ENCODE results near the gene ALDH1A2.

The ALDH1A2 gene

DNA sequence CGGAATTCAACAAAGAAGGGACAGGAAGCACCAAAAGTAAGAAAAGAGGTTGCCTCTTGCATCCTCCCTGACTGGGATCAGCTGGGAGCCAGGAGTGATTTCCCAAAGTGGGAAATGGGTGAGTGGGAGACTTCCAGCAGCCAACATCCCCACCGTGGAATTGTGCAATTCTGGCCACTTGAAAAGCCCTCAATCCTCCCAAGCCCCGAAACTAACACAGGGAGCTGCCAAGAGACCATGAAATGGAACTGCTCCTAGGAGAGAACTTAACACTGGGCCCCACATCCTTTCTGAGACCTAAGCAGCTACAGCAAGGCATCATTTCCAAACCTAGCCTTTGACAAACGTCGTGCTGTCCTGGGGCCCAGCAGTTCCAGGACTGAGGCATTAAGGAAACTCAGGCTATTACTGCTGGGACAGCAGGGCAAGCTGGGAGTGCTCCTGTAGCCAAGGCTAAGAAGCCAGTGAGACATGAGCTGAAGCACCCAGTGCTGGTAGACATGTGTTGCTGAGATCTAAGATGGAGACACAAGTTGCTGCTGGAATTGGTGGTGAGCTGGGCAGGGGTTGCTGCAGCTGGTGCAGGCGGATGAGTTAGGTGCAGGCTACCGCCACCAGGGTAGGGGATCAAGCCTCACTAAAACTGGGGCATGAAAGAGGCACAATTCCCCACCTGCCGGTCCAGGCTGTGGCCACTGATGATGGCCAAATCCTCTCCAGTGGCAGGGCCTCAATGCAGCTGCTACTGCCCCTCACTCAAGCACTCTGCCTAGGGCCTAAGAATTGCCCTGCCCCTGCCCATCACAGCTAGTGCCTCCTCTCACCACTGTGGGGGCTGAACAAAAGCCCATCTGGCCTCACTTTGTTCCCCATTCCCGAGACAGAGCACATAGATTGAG is 43.9 kb downstream of the ALDH1A2 start:
- TF ChIP-seq, protein P1, sequence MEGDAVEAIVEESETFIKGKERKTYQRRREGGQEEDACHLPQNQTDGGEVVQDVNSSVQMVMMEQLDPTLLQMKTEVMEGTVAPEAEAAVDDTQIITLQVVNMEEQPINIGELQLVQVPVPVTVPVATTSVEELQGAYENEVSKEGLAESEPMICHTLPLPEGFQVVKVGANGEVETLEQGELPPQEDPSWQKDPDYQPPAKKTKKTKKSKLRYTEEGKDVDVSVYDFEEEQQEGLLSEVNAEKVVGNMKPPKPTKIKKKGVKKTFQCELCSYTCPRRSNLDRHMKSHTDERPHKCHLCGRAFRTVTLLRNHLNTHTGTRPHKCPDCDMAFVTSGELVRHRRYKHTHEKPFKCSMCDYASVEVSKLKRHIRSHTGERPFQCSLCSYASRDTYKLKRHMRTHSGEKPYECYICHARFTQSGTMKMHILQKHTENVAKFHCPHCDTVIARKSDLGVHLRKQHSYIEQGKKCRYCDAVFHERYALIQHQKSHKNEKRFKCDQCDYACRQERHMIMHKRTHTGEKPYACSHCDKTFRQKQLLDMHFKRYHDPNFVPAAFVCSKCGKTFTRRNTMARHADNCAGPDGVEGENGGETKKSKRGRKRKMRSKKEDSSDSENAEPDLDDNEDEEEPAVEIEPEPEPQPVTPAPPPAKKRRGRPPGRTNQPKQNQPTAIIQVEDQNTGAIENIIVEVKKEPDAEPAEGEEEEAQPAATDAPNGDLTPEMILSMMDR (IDR thresholded peaks at IDR 0.05; ENCODE audit: extremely low read depth, missing control alignments) = no peak
- no peak for DNase-seq (ENCODE audit: low spot score)

DNA sequence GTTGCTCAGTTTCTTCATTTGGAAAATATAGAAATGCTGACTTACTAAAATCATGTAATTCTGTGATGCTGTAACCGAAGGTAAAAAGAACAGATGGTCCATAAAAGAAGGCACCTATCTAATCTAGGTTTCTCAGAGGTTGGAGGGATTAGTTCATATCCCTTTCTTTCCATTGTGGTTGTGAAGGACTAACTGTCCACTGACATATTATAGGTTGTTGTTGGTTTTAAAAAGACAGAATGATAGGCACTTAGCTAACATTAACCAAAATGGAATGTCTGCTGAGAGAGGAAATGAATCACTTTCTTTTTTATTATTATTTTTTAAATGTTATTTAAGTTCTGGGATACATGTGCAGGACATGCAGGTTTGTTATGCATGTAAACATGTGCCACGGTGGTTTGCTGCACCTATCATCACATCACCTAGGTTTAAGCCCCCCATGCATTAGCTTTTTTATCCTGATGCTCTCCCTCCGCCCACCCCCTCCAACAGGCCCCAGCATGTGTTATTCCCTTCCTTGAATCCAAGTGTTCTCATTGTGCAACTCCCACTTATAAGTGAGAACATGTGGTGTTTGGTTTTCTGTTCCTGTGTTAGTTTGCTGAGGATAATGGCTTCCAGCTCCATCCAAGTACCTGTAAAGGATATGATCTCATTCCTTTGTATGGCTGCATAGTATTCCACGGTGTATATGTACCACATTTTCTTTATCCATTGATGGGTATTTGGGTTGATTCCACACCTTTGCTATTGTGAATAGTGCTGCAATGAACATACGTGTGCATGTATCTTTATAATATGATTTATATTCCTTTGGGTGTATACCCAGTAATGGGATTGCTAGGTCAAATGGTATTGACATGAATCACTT is 45.8 kb downstream of the ALDH1A2 start:
- no peak for DNase-seq (ENCODE audit: low spot score)
- TF ChIP-seq, protein P1 (IDR thresholded peaks at IDR 0.05; ENCODE audit: extremely low read depth, missing control alignments) = no peak

DNA sequence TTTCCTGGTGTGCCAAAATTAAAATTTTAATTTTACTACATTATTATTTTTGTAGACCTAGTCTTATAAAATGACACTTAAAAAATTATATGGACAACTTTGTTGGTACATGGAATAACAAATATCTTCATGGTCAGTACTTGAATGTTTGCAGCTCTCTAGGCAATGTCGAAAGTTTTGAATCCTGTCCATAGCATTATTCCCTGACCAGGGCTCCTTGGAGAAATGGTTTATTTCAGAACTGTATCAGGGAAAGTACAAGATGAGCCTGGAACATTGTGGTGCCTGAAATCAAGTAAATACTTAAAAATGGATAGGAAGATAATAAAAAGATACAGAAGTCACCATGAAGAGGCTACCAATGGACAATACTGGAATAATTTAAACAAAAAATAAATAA is 47.6 kb downstream of the ALDH1A2 start:
- TF ChIP-seq, protein P1 (IDR thresholded peaks at IDR 0.05; ENCODE audit: extremely low read depth, missing control alignments) = no peak
- DNase-seq (ENCODE audit: low spot score) = no peak

DNA sequence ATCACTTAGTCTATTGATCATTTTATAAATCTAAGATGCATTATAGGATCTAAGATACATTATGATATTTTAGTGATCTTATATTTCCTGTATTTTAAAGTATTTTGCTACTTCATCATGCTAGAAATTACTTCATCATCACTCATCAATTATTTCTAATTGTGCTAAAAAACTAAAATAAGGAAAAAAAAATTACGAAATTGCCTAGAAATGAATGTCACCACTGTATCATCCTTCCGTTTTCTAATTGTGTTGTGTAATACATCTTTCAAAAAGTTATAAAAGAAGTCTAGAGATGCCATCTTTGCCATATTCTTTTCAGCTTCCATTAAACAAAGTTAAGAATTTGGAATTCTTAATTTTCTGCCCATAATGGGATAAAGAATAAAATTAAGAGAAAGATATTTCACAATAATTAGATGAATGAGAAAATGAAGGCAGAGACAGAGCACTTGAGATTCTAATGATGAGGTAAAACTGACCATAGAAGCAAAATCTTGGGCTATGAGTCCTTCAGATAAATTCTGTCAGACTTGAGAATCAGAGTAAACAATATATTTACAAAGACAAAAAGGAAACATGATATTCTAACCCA is 48.8 kb downstream of the ALDH1A2 start:
- DNase-seq (ENCODE audit: low spot score) = no peak
- TF ChIP-seq, protein P1 (IDR thresholded peaks at IDR 0.05; ENCODE audit: extremely low read depth, missing control alignments) = no peak

DNA sequence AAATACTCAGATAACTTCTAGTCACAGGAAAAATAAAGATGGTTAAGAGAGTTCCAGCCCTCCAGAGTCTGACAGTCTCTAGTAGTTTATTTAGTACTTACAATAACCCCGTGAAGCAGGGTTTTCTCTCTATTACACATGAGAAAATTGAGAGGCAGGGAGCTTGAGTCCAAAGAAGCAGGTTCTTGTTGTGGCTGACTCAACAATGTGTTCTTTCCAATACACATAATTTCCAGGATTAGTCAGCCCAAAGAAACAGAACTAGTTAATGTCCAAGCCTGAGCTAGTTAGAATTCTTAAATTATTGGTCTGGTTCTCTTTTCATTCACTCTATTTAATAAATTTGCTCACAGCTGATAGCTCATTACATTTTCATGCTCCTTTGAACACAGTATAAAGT is 49.9 kb downstream of the ALDH1A2 start:
- DNase-seq (ENCODE audit: low spot score) = no peak
- TF ChIP-seq, protein P1 (IDR thresholded peaks at IDR 0.05; ENCODE audit: extremely low read depth, missing control alignments) = no peak

GRCh38 chr15:58014470-58014869 is 51.0 kb downstream of the ALDH1A2 start:
- TF ChIP-seq, protein P1 (IDR thresholded peaks at IDR 0.05; ENCODE audit: extremely low read depth, missing control alignments) = no peak
- no peak for DNase-seq (ENCODE audit: low spot score)
